GM21515 (cell line): ENCODE measurements around the gene EPN2.

Experiments used
- ATAC-seq: cut with Tn5 transposase; IDR thresholded peaks from one replicate; pipeline ENCODE4 v1.9.1; 2021; ENCODE audit not compliant: unreplicated experiment

The EPN2 gene

GRCh38 chr17:19362277-19363113 is 125.3 kb downstream of the EPN2 start, which contains the start of gene B9D1:
Gene B9D1 (minus strand): TSS chr17:19362723. CDS start chr17:19362569, 154 bp downstream.
- peak; percentile 69 for ATAC-seq

- ATAC-seq: no peak
Observed at GRCh38 chr17:19363114-19363438, 125.9 kb downstream of the EPN2 start.

GRCh38 chr17:19363460-19364035 is 126.4 kb downstream of the EPN2 start:
- no peak for ATAC-seq

- ATAC-seq: no peak
Observed at GRCh38 chr17:19364699-19365498, 127.7 kb downstream of the EPN2 start.

GRCh38 chr17:19365499-19365817 is 128.3 kb downstream of the EPN2 start:
- no peak for ATAC-seq

DNA sequence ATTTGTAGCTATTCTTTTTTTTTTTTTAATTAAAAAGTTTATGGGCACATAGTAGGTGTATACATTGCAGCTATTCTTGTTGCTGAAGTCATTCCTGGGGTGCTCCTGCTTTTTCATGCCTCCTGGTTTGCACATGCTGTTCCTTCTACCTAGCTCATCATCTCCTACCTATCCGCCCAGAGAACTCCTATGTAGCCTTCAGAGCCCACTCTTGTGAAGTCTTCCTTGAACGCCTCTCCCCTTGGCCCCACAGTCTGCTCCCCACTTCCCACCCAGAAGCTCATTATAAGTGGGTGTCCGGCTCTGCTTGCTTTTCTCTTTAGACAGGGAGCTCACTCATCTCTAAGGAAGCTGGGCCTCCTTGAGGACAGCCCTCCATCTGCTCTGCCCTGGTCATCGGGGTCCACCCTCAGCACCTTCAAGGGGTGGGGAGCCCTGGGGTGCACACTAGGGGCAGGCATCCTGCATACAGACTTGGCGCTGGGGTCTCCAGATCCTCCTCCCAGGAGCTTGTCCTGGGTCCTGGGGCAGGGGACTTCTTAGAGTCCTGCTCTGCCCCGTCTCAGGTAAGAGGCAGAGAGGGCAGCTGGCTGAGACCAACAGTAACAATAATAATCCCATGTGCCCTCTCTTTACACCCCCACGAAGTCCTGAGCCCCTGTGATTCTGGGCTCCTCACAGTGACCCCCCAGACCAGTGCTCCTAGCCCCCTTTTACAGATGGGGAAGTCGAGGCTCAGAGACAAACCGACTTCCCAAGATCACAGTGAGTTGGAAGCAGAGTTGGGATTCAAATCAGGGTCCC is 128.9 kb downstream of the EPN2 start:
- ATAC-seq: no peak

DNA sequence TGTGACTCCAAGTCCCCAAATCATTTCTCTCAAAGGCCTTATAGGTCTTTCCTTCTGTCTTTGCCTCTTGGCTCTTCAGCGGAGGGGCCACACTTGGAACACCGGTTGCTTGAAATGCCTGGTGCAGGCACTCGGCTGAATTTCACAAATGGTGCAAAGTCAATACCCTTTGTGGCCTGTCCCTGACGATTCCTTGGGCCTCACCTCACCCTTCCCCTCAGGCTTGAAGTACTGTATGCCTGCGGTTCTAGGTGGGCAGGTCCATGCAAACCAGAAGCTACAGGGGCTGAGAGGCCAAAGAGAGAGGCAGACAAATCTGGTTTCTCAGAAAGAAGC is 129.4 kb downstream of the EPN2 start:
- no peak for ATAC-seq

- no peak for ATAC-seq
Observed at GRCh38 chr17:19368229-19368628, 131.1 kb downstream of the EPN2 start.

DNA sequence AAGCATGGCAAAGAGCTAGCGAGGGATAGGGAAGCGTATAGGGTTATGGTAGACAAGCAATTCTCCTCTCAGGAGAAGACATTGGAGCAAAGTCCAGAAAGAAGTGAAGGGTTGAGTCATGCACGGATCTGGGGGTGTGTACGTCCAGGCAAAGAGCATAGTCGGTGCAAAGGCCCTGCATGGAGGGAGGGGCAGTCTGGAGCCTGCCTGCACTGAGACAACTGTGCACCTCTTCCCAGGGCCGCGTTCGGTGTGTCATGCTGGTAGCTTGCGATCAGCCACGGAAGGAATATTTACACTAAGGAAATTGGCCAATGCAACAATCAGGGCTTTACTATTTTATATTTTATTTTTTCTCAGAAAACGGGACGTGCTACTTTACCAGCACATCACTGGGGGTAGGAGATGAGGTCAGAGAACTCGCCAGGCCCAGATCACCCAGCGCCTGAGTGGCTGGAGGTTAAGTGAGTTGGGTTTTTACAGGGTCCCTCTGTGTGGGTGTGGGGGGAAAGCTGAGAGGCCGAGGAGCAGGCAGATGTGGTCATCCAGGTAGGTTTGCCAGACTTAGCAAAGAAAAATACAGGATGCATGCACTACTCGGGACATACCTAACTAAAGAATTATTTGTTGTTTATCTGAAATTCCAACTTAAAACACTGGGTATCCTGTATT is 132.1 kb downstream of the EPN2 start:
- no peak for ATAC-seq

- no peak for ATAC-seq
Observed at GRCh38 chr17:19369846-19370492, 132.8 kb downstream of the EPN2 start.

DNA sequence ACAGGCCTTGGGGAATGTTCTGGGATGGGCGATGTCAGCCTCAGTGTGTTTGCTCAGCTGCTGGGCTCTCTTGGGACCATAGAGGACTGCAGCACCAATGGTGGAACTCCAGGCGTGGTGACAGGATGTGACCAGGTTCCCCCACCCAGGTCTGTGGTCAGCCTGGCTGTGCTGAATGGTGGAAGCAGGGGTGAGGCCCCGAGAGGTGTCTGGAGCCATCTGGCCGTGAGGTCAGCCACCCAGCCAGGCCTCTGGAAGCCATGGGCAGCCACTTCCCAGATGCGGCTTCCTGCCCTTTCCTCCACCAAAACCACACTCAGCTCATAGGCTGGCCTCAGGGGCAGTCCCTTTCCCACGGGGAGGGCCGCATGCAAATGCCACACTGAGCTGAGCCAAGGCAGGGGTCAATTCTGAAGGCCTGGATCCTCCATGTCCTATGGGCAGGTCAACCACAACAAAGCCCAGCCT is 133.4 kb downstream of the EPN2 start:
- ATAC-seq: no peak

DNA sequence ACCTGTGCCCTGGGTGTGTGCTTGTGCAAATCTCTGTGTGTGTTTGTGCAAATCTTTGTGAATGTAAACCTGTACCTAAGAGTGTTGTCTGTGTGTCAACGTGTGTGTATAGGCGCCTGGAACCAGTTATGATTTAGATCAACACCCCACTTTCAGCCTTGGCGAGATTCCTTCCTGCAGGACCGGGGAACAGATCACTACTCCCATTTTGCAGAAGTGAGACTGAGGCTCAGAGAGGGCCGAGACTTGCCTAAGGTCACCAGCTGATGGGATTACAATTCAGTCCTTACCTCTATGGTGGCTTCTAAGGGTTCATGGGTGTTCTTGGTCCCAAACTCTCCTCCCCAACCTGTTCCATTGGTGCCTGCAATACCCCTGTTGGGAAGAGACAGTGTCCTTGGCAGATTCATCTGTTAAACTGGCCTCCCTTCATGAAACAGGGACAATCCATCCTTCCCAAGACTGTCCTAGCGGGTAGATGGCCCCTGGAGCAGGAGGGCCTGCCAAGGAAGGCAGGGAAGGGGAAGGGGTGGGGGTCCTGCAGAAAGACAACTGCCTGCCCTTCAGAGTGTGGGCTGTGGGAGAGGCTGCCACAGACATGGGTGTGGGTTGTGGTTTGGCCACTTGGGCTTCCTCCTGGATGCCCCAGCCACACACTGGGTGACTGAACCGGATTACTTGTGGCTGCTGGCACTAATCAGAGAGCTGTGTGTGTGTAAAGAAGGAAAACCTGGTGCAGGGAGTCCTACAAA is 134.3 kb downstream of the EPN2 start:
- no peak for ATAC-seq

- ATAC-seq: no peak
Observed at GRCh38 chr17:19372011-19372370, 134.8 kb downstream of the EPN2 start.

DNA sequence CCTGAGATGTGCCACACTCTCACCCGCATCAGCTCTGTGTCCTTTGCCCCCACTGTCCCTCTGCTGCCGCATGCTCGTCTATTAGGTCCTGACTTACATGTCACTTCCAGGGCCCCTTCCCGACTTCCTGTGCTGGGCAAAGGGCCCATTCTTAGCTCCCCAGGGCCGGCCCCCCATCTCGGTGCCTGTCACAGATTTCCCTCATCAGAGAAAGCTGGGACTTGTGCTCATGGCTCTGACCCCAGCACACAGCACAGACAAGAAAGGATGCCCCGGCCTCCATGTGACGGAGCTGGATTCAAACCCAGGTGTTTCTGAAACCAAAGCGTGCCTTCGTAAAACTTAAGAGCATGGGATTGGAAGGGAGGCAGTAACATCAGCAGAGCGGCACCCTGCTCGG is 135.3 kb downstream of the EPN2 start:
- ATAC-seq: no peak

DNA sequence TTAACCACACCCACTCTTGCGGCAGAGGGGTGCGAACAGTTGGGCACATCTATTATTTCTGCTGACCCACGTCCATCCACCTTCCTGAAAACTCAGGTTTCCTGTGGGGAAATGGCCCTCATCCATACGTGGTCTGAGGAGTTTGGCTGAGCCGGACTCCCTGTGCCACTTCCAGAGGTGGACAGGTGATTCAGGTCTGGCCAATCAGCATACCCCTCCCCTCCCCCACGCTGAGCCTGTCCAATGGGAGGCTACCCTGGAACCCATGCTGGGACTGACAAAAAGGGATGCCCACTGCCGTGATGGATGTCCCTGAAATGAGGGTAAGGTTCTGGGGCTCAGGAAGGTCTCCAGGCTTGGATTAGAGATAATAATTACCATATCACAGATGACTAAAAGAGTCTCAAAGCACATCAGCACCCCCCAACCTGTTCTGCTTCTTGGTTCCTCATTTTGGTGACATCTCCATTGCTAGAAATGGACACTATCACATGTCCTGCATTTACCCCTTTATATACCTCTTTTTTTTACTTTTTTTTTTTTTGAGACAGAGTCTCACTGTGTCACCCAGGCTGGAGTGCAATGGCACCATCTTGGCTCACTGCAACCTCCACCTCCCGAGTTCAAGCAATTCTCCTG is 135.8 kb downstream of the EPN2 start:
- ATAC-seq: no peak

DNA sequence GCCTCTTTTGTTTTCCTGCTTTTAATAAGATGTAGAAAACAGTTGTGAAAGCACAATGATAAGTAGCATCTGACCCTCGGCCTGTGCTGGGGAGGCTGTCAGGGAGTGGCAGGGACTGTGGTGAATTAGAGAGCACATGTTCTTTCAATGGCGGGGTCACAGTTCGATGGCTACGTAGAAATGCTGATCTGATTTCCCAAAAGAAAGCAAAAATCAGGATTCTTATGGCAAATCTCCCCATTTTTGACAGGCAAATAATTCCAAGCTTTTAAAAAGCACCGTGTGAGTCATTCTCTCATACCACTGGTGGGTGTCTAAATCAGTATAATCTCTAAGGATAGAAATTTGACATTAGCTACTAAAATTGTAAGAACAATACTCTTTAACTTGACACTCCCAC is 137.0 kb downstream of the EPN2 start:
- ATAC-seq: no peak

GRCh38 chr17:19375732-19376131 is 138.6 kb downstream of the EPN2 start:
- ATAC-seq: no peak

DNA sequence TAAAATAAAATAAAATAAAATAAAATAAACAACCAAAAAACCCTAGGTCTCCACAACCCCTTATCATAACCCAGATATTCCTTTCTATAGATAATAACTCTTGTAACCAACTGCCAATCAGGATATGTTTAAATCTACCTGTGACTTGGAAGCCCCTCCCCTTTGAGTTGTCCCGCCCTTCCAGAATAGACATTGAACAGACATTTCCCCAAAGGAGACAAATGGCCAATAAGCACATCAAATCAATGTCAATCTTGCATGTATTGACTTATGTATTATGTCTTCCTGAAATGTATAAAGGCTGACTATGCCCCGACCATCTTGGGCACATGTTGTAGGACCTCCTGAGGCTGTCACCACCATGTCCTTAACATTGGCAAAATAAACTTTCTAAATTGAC is 139.6 kb downstream of the EPN2 start:
- no peak for ATAC-seq
